ENCODE results near the gene PDE3B. TPM values are rescaled to one million over a fixed set of nuclear protein-coding genes. Genes with fewer than 3 reads are reported as not detected.
"Not testable (repeated sequence)": the region's sequence is repeated elsewhere in the genome, so short reads cannot be mapped to it uniquely, and the experiment has no call there.

Gene PDE3B
- total and polyA plus RNA-seq, 4 donors, result 2.5 to 15.1 (median 7.6) TPM

DNA sequence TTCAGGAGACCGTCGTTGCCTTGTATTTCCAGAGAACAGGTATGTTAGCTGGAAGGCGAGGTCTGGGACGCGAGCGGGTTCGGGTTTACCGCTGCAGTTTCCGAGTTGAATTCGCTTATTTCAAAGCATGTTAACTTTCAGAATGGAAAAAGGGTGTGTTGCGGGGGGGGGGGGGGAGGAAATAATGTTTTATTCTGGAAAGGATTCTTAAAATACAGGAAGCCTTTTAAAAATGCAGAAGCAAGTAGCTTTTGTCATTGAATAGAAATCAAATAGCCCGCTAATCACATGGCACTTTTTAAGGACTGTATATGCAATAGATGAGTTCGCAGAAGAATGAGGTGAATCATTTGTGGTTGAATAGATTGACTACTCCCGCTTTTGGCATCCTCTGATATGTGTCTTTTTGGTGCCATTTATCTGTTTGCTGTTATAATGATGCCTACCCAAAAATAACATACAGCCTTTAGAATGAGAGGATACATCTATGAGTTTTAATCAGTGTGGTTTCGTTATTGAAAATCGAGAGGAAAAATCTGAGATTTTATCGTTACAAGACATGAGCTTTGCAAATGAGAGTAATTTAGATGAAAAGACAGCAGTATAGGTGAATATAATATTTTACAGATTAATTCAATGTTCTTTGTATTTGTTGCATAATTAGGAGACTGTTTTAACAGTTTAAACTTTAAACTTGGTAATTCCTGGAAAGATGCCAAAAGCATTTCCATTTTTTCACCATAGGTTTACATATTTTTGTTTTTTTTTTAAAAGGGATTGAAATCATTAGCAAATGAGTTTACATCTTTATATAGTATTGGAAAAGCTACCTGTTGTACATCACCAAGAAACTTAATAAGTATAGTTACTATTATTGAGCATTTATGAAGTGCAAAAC, 1.7 kb downstream of the PDE3B start:
- Histone ChIP-seq H3K36me3 (ENCODE audit: control insufficient read depth in 1 of 2, insufficient read depth in 2 of 2, low read length in 1 of 2) (no peaks in the 10 kb centered on the region), H3K9me3 (ENCODE audit: control insufficient read depth, low read length) (no peaks in the 10 kb centered on the region), H3K27ac (ENCODE audit: low read depth in 1 of 2, low read length in 2 of 2) (no peak overlapping the region), H3K4me1 (ENCODE audit: control insufficient read depth in 1 of 2, insufficient read depth in 2 of 2, low read length in 2 of 2) (peaks cover 0 to 5% of the 10 kb centered on the region in 2 donors), H3K27me3 (ENCODE audit: control insufficient read depth in 1 of 2, insufficient read depth in 2 of 2, low read length in 1 of 2) (no peaks in the 10 kb centered on the region), H3K4me3 (ENCODE audit: low read length in 2 of 2) (peak overlapping the region; percentile 43 to 79)
- DNase-seq (no peak), ATAC-seq (ENCODE audit: low FRiP score) (no peak)
- intact Hi-C loops (cut with DNase I), result no loop called here
- 14% methylated on average over 17 of the region's 17 CpGs for WGBS, 2 donors

DNA sequence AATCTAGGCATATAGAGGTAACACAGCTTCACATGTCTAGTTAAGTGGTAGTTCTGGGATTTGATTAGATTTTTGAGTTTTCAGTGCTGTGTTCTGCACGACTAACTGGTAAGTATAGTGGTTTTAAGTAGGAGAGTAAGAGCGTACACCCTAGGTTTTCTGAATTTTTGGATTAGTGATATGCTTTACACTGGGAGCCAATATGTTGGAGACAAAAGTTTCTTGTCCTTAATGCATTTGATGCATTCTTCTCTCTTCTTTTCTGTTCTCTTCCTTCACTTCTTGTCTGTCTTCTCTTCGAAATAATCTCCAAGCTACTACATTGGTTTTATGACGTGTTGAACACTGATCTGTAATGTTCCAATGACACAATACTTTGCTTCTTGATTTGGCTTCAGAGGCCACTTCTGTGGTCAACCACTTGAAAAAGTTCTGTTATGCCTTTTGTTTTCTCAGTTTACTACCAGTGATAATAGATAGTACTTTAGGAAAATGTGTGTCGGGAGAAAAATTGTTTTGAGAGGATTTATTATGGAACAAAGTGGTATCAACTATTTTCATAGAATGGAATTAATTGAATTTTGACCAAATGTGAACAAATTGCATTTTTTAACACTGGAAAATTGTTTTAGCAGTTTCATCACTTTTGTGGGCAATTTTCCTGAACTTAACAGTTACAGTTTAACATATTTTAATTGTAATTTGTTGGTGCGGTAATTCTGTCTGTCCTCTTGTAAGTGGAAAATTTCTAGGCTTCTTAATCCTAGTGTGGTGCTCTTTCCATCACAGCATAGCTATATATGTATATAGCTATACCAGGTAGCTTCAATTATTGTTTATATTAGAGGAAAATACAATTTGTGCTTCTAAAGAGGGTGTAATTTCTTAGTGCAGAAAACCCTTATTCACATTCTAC, 2.6 kb downstream of the PDE3B start:
- Histone ChIP-seq H3K4me3 (ENCODE audit: low read length in 2 of 2) (peak overlapping the region; percentile 12 to 26), H3K9me3 (ENCODE audit: control insufficient read depth, low read length) (no peaks in the 10 kb centered on the region), H3K36me3 (ENCODE audit: control insufficient read depth in 1 of 2, insufficient read depth in 2 of 2, low read length in 1 of 2) (no peaks in the 10 kb centered on the region), H3K4me1 (ENCODE audit: control insufficient read depth in 1 of 2, insufficient read depth in 2 of 2, low read length in 2 of 2) (peaks cover 0 to 5% of the 10 kb centered on the region in 2 donors), H3K27ac (ENCODE audit: low read depth in 1 of 2, low read length in 2 of 2) (no peak overlapping the region), H3K27me3 (ENCODE audit: control insufficient read depth in 1 of 2, insufficient read depth in 2 of 2, low read length in 1 of 2) (no peaks in the 10 kb centered on the region)
- no peak for ATAC-seq (ENCODE audit: low FRiP score)
- 51 to 62% methylated on average over 6 of the region's 6 CpGs for WGBS, 2 donors
- intact Hi-C loops (cut with DNase I), result no loop called here
- no peak for DNase-seq

DNA sequence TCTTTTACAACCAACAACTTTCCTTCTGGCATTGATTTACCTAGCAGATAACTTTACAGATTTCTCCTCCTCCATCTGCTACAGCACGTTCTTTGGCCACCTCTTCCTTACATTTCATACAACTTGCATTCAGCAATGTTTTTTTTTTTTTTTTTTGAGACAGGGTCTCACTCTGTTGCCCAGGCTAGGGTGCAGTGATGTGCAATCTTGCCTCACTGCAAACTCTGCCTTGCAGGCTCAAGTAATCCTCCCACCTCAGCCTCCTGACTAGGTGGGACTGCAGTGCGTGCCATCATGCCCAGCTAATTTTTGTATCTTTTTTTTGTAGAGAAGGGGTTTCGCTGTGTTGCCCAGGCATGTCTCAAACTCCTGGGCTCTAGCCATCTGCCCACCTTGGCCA, 6.5 kb downstream of the PDE3B start:
- ATAC-seq (ENCODE audit: low FRiP score) (no peak), DNase-seq (no peak)
- intact Hi-C loops (cut with DNase I), result no loop called here
- H3K27me3 ChIP-seq (ENCODE audit: control insufficient read depth in 1 of 2, insufficient read depth in 2 of 2, low read length in 1 of 2), result no peaks in the 10 kb centered on the region
- 93 to 95% methylated on average over 3 of the region's 3 CpGs for WGBS, 2 donors
- H3K9me3 ChIP-seq (ENCODE audit: control insufficient read depth, low read length), result no peaks in the 10 kb centered on the region
- no peak overlapping the region for H3K4me3 ChIP-seq (ENCODE audit: low read length in 2 of 2)
- H3K4me1 ChIP-seq (ENCODE audit: control insufficient read depth in 1 of 2, insufficient read depth in 2 of 2, low read length in 2 of 2), result no peaks in the 10 kb centered on the region
- no peaks in the 10 kb centered on the region for H3K36me3 ChIP-seq (ENCODE audit: control insufficient read depth in 1 of 2, insufficient read depth in 2 of 2, low read length in 1 of 2)
- H3K27ac ChIP-seq (ENCODE audit: low read depth in 1 of 2, low read length in 2 of 2), result no peak overlapping the region

DNA sequence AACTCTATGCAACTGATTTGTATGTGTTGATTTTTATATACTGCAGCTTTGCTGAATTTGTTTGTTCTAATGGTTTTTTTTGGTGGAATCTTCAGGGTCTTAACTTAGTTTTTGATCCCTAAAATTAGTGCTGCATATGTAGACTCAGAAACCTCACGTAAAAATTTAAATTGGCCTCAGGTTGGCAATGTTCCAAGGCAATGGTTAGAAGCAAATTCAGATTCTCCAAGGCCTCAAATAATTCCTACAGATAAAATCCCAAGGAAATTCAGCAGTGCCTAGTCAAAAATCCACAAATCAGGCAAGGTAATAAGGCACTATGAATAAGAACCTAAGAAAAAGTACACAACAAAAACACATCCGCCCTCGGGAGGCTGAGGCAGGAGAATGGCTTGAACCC, 9.5 kb downstream of the PDE3B start:
- H3K36me3 ChIP-seq (ENCODE audit: control insufficient read depth in 1 of 2, insufficient read depth in 2 of 2, low read length in 1 of 2), result no peaks in the 10 kb centered on the region
- 86 to 94% methylated on average over 3 of the region's 3 CpGs for WGBS, 2 donors
- H3K4me3 ChIP-seq (ENCODE audit: low read length in 2 of 2), result no peak overlapping the region
- H3K27ac ChIP-seq (ENCODE audit: low read depth in 1 of 2, low read length in 2 of 2), result no peak overlapping the region
- no peaks in the 10 kb centered on the region for H3K27me3 ChIP-seq (ENCODE audit: control insufficient read depth in 1 of 2, insufficient read depth in 2 of 2, low read length in 1 of 2)
- ATAC-seq (ENCODE audit: low FRiP score) (no peak), DNase-seq (no peak)
- no peaks in the 10 kb centered on the region for H3K9me3 ChIP-seq (ENCODE audit: control insufficient read depth, low read length)
- no peaks in the 10 kb centered on the region for H3K4me1 ChIP-seq (ENCODE audit: control insufficient read depth in 1 of 2, insufficient read depth in 2 of 2, low read length in 2 of 2)
- intact Hi-C loops (cut with DNase I), result no loop called here

DNA sequence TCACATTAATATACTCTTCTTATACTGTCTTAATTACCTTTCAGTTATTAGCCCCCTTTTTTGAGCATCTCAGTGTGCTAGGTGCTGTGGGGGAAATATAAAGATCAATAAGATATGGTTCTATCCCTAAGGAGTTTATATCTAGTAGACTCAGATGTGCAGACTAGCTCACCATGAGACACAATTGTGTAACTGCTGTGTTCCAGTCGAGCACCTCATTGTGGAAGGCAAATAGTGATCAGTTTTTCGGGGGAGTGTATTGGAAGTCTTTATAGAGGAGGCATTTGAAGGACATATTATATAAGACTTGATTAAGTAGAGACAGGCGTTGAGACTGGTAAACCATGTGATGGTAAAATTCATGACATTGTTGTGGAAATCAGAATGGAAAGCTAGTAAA, 11.8 kb downstream of the PDE3B start:
- intact Hi-C loops (cut with DNase I), result no loop called here
- ATAC-seq (ENCODE audit: low FRiP score) (no peak), DNase-seq (no peak)
- Histone ChIP-seq H3K36me3 (ENCODE audit: control insufficient read depth in 1 of 2, insufficient read depth in 2 of 2, low read length in 1 of 2) (no peaks in the 10 kb centered on the region), H3K27ac (ENCODE audit: low read depth in 1 of 2, low read length in 2 of 2) (no peak overlapping the region), H3K9me3 (ENCODE audit: control insufficient read depth, low read length) (no peaks in the 10 kb centered on the region), H3K4me1 (ENCODE audit: control insufficient read depth in 1 of 2, insufficient read depth in 2 of 2, low read length in 2 of 2) (no peaks in the 10 kb centered on the region), H3K4me3 (ENCODE audit: low read length in 2 of 2) (no peak overlapping the region), H3K27me3 (ENCODE audit: control insufficient read depth in 1 of 2, insufficient read depth in 2 of 2, low read length in 1 of 2) (no peaks in the 10 kb centered on the region)
- 94 to 97% methylated on average over 3 of the region's 3 CpGs for WGBS, 2 donors

DNA sequence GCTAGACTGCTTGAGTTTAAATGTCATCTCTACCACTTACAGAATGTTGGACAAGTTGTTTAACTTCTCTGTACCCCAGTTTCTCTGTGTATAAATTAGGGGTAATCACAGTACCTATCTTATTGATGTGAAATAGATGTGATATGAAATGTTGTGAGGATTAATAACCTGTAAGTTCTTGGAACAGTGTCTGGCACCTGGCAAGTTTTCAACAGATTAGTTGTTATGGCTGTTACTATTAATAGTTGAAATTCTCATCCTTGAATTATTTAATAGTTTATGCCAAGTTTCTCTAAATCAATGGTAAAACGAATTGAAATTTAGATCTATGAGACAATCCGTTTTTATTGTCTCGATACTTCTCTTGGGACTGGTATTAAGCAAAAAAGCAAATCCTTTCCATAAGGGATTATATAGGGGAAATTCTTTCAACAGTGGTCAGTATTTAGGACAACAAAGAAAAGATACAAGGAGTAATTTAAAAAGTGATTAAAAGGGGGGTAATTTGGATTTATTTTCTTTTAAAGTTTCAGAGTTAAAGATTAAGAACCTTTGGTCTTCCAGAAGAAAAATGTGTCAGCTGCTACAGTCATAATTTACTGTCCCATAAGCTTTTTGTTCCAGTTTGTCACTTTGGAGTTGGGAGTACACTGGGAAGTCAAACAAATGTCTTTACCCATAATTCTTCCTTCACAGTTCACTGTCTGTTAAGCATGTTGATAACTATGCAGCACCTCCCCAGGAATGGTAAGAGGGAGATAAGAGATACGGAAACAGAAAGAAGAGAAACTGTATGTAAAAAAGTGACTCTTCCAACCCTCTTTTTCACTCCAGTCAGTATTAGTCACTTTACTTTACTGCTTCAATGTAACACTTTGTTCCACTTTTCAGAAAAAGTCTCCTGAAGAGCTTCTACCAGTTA, 13.2 kb downstream of the PDE3B start:
- Histone ChIP-seq H3K9me3 (ENCODE audit: control insufficient read depth, low read length) (no peaks in the 10 kb centered on the region), H3K27ac (ENCODE audit: low read depth in 1 of 2, low read length in 2 of 2) (no peak overlapping the region), H3K27me3 (ENCODE audit: control insufficient read depth in 1 of 2, insufficient read depth in 2 of 2, low read length in 1 of 2) (no peaks in the 10 kb centered on the region), H3K4me3 (ENCODE audit: low read length in 2 of 2) (no peak overlapping the region), H3K36me3 (ENCODE audit: control insufficient read depth in 1 of 2, insufficient read depth in 2 of 2, low read length in 1 of 2) (no peaks in the 10 kb centered on the region), H3K4me1 (ENCODE audit: control insufficient read depth in 1 of 2, insufficient read depth in 2 of 2, low read length in 2 of 2) (no peaks in the 10 kb centered on the region)
- DNase-seq (no peak), ATAC-seq (ENCODE audit: low FRiP score) (no peak)
- intact Hi-C loops (cut with DNase I), result no loop called here
- 8 to 10% methylated on average over 4 of the region's 4 CpGs for WGBS, 2 donors

DNA sequence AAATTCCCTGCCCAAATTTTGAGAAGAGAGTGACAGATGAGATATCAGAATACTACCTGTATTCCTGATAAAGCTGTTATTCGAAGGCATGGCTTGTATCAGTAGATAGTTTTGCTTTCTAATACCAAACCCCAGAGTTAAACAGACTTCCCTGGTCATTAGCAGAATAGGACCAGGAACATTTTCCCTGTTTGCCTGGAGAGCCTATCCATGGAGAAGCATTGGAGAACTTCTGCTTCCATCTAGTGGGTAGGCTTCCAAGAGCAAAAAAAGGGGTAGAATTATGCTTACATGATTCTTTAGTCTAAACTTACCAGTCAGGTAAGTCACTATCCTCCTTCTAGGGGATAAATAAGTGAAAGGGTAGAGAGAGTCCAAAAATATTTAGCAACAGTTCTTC, 14.2 kb downstream of the PDE3B start:
- Histone ChIP-seq H3K36me3 (ENCODE audit: control insufficient read depth in 1 of 2, insufficient read depth in 2 of 2, low read length in 1 of 2) (no peaks in the 10 kb centered on the region), H3K27me3 (ENCODE audit: control insufficient read depth in 1 of 2, insufficient read depth in 2 of 2, low read length in 1 of 2) (no peaks in the 10 kb centered on the region), H3K9me3 (ENCODE audit: control insufficient read depth, low read length) (no peaks in the 10 kb centered on the region), H3K27ac (ENCODE audit: low read depth in 1 of 2, low read length in 2 of 2) (no peak overlapping the region), H3K4me1 (ENCODE audit: control insufficient read depth in 1 of 2, insufficient read depth in 2 of 2, low read length in 2 of 2) (no peaks in the 10 kb centered on the region), H3K4me3 (ENCODE audit: low read length in 2 of 2) (no peak overlapping the region)
- ATAC-seq (ENCODE audit: low FRiP score) (no peak), DNase-seq (no peak)
- 69 to 81% methylated on average over 1 of the region's 1 CpG for WGBS, 2 donors
- intact Hi-C loops (cut with DNase I), result no loop called here

DNA sequence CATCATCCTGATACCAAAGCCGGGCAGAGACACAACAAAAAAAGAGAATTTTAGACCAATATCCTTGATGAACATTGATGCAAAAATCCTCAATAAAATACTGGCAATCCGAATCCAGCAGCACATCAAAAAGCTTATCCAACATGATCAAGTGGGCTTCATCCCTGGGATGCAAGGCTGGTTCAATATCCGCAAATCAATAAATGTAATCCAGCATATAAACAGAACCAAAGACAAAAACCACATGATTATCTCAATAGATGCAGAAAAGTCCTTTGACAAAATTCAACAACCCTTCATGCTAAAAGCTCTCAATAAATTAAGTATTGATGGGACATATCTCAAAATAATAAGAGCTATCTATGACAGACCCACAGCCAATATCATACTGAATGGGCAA, 21.3 kb downstream of the PDE3B start:
- H3K4me3 ChIP-seq (ENCODE audit: low read length in 2 of 2); ATAC-seq (ENCODE audit: low FRiP score); H3K27ac ChIP-seq (ENCODE audit: low read depth in 1 of 2, low read length in 2 of 2); H3K27me3 ChIP-seq (ENCODE audit: control insufficient read depth in 1 of 2, insufficient read depth in 2 of 2, low read length in 1 of 2); DNase-seq; H3K4me1 ChIP-seq (ENCODE audit: control insufficient read depth in 1 of 2, insufficient read depth in 2 of 2, low read length in 2 of 2); intact Hi-C loops (cut with DNase I); H3K9me3 ChIP-seq (ENCODE audit: control insufficient read depth, low read length); H3K36me3 ChIP-seq (ENCODE audit: control insufficient read depth in 1 of 2, insufficient read depth in 2 of 2, low read length in 1 of 2): not testable (repeated sequence)
- WGBS, 2 donors, result 93 to 100% methylated on average over 3 of the region's 3 CpGs

Measured in aorta (tissue), 5 donors.